Activated CD4-positive, alpha-beta memory T cell treated with anti-CD3 and anti-CD28 coated beads, Interleukin-2, amount 10 ng/mL, durations not matched to agents 7 days and 5 days (primary cell): ENCODE measurements around the gene PAFAH2. TPM values are rescaled to one million over a fixed set of nuclear protein-coding genes. Genes with fewer than 3 reads are reported as not detected.

Experiments used
- CTCF ChIA-PET: fragments of 350-600 bp; sonication (Branson Sonifier 250); formaldehyde crosslinking; loops from one replicate; lab custom pipeline; 2021; ENCODE audit warnings: antibody characterized with exemption, inconsistent platforms; lab: Charles Lee
- POLR2A ChIA-PET: fragments of 350-600 bp; sonication (Branson Sonifier 250); formaldehyde crosslinking; loops from one replicate; lab custom pipeline; 2021; ENCODE audit warnings: antibody characterized with exemption; lab: Charles Lee
- DNase-seq: peaks from one replicate; pipeline ENCODE4 v3.0.0-alpha.2; 2020
- H3K27ac Mint-ChIP-seq: one replicate; pipeline ENCODE4 v1.8.0; 2021; ENCODE audit warnings: mild to moderate bottlenecking, mixed read lengths
- H3K27me3 Mint-ChIP-seq: one replicate; pipeline ENCODE4 v1.8.0; 2021; ENCODE audit warnings: mixed read lengths
- H3K36me3 Mint-ChIP-seq: one replicate; pipeline ENCODE4 v1.8.0; 2021; ENCODE audit warnings: low read depth, mixed read lengths
- H3K4me1 Mint-ChIP-seq: one replicate; pipeline ENCODE4 v1.8.0; 2021; ENCODE audit warnings: mixed read lengths
- H3K4me3 Mint-ChIP-seq: one replicate; pipeline ENCODE4 v1.8.0; 2021; ENCODE audit warnings: mild to moderate bottlenecking, mixed read lengths
- H3K9me3 Mint-ChIP-seq: one replicate; pipeline ENCODE4 v1.8.0; 2021; ENCODE audit warnings: mixed read lengths
- total RNA-seq, 2 experiments: library from RNA; stranded (reverse); gene quantifications; one replicate each; pipeline ENCODE4 v1.2.3, GENCODE V29; 2021

PAFAH2 gene
- total RNA-seq, 2 experiments from 2014 or later, result 9.4 to 10.1 TPM

- H3K4me3 Mint-ChIP-seq, result no peak overlapping the region
- ChIA-PET CTCF (interaction anchor here (0.8 to 10.8 kb wide), 7 partner anchors 11 to 163 kb away, joined by 3 to 286 read pairs (median 3); no protein-coding TSS in a partner anchor), POLR2A (interaction anchor here (0.9 to 9.7 kb wide), 3 partner anchors 9 to 100 kb away, joined by 3 to 268 read pairs (median 3); partner anchors contain the start of gene STMN1)
- H3K4me1 Mint-ChIP-seq, result peaks cover 17% of the 10 kb centered on the region
- no peaks in the 10 kb centered on the region for H3K9me3 Mint-ChIP-seq
- peaks cover 1% of the 10 kb centered on the region for H3K27me3 Mint-ChIP-seq
- no peak for DNase-seq
- no peaks in the 10 kb centered on the region for H3K36me3 Mint-ChIP-seq
- H3K27ac Mint-ChIP-seq, result no peak overlapping the region
Observed at GRCh38 chr1:25999041-25999800, 1.4 kb upstream of the PAFAH2 start.

DNA sequence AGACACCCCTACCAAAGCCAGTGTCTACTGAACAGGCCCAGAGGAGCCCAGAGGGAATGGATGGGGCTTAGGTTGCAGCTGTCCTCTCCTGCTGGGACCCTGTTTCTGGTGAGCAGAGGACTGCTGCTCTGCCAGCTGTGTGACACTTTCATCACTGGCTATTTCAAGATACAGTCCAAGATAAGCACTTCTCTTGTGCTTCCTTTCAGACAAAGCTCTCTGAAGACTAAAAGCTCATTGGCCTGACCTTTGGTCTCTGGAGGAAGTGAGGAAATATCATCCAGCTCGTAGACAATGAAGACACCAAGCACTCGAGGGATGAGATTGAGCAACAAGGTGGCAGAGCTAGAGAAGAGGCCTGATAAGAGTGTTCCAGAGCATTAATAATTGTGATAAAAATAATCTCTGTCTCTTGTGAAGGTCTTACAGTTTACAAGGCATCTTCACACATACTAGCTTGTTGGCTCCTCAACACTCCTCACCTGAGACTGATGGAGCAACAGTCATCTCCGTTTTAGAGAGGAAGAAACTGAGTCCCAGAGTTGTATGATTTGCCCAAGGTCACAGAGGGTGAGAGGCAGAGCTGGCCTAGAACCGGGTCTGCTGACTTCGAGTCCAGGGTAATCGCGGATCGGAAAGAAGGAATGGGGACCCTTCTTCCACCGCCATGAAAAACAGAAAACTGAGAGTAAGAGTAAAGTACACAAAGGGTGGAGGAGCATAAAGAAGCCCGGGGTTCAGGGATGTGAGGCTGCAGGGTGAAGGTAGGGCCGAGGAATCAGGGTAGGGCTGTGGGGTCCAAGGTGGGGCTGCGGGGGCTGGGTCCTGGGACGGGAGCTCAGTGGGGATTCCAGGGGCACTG lies 666 bp downstream of the PAFAH2 start:
- Mint-ChIP-seq H3K4me3 (peak overlapping the region; percentile 84), H3K27me3 (no peaks in the 10 kb centered on the region), H3K4me1 (peaks cover 26% of the 10 kb centered on the region), H3K9me3 (no peaks in the 10 kb centered on the region), H3K36me3 (no peaks in the 10 kb centered on the region), H3K27ac (peak overlapping the region; percentile 91)
- CTCF ChIA-PET, result interaction anchor here (0.6 to 10.8 kb wide), 23 partner anchors 9 to 237 kb away, joined by 3 to 286 read pairs (median 5); partner anchors contain the start of genes CEP85, MTFR1L and ZNF593
- POLR2A ChIA-PET, result interaction anchor here (0.8 to 9.7 kb wide), 20 partner anchors 8 to 435 kb away, joined by 3 to 268 read pairs (median 4); partner anchors contain the start of genes DHDDS, MTFR1L, PAQR7 and STMN1
- DNase-seq, result peak; percentile 21

DNA sequence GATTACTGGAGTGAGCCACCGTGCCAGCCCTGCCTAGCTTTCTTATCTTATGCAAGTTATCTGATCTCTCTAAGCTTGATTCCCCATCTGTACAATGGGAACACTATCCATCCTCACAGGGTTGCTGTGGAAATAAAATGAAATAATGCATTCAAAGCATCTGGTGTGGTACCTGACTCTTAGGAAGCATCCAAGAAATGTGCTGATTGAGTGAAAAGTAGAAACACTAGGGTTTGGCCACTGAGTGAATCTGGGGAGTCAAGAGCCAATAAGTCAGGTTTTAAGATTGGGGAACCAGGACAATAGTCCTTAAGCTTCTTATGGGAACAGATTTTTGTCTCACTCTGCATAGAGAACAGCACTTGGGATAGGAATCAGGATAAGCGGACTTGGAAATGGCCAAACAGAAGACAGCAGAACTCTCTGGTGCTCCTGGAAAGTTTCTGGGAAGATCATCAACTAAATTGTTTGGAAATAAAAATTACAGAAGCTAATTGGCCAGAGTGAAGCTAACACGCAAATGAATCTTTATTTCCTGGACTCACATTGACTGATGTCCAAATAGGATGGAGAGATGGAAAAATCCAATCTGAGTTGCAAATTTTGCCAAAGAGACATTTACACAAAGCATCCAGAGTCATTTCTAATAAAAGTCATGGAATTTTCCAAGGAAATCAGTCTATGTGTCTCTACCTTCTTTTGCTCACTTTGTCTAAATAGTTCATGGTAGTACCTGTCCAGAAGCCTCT lies 3.3 kb downstream of the PAFAH2 start:
- no peaks in the 10 kb centered on the region for H3K27me3 Mint-ChIP-seq
- no peaks in the 10 kb centered on the region for H3K9me3 Mint-ChIP-seq
- H3K27ac Mint-ChIP-seq, result no peak overlapping the region
- ChIA-PET CTCF (interaction anchor here (1.0 to 10.8 kb wide), 2 partner anchors 89 to 100 kb away, joined by 6 to 286 read pairs; no protein-coding TSS in a partner anchor), POLR2A (interaction anchor here (1.7 to 9.7 kb wide), 2 partner anchors 23 to 96 kb away, joined by 5 to 268 read pairs; partner anchors contain the start of gene STMN1)
- H3K4me3 Mint-ChIP-seq, result no peak overlapping the region
- no peaks in the 10 kb centered on the region for H3K36me3 Mint-ChIP-seq
- peaks cover 44% of the 10 kb centered on the region for H3K4me1 Mint-ChIP-seq
- no peak for DNase-seq

- H3K4me3 Mint-ChIP-seq, result no peak overlapping the region
- H3K36me3 Mint-ChIP-seq, result peaks cover 2% of the 10 kb centered on the region
- POLR2A ChIA-PET, result interaction anchor here (0.8 to 9.7 kb wide), 2 partner anchors 12 to 94 kb away, joined by 3 to 268 read pairs; partner anchors contain the start of gene STMN1
- CTCF ChIA-PET, result interaction anchor here (1.0 to 10.8 kb wide), 2 partner anchors 88 to 99 kb away, joined by 6 to 286 read pairs; no protein-coding TSS in a partner anchor
- no peak overlapping the region for H3K27ac Mint-ChIP-seq
- H3K9me3 Mint-ChIP-seq, result no peaks in the 10 kb centered on the region
- no peaks in the 10 kb centered on the region for H3K27me3 Mint-ChIP-seq
- peaks cover 48% of the 10 kb centered on the region for H3K4me1 Mint-ChIP-seq
- DNase-seq, result no peak
Observed at GRCh38 chr1:25993197-25993951, 4.5 kb downstream of the PAFAH2 start.

GRCh38 chr1:25992689-25993171 lies 5.1 kb downstream of the PAFAH2 start:
- ChIA-PET CTCF (no interaction called here), POLR2A (interaction anchor here (3.6 to 9.7 kb wide), 2 partner anchors 87 to 94 kb away, joined by 26 to 268 read pairs; partner anchors contain the start of gene STMN1)
- H3K27me3 Mint-ChIP-seq, result no peaks in the 10 kb centered on the region
- peaks cover 48% of the 10 kb centered on the region for H3K4me1 Mint-ChIP-seq
- peaks cover 2% of the 10 kb centered on the region for H3K36me3 Mint-ChIP-seq
- H3K4me3 Mint-ChIP-seq, result no peak overlapping the region
- DNase-seq, result no peak
- H3K27ac Mint-ChIP-seq, result no peak overlapping the region
- no peaks in the 10 kb centered on the region for H3K9me3 Mint-ChIP-seq

- DNase-seq, result no peak
- ChIA-PET POLR2A (interaction anchor here (0.8 to 3.6 kb wide), 4 partner anchors 21 to 97 kb away, joined by 4 to 26 read pairs (median 15); partner anchors contain the start of gene STMN1), CTCF (interaction anchor here (0.5 to 6.3 kb wide), 2 partner anchors 97 to 431 kb away, joined by 3 to 45 read pairs; no protein-coding TSS in a partner anchor)
- no peaks in the 10 kb centered on the region for H3K9me3 Mint-ChIP-seq
- peaks cover 6% of the 10 kb centered on the region for H3K36me3 Mint-ChIP-seq
- no peak overlapping the region for H3K27ac Mint-ChIP-seq
- no peaks in the 10 kb centered on the region for H3K27me3 Mint-ChIP-seq
- H3K4me3 Mint-ChIP-seq, result no peak overlapping the region
- peaks cover 43% of the 10 kb centered on the region for H3K4me1 Mint-ChIP-seq
Observed at GRCh38 chr1:25991937-25992688, 5.8 kb downstream of the PAFAH2 start.

DNA sequence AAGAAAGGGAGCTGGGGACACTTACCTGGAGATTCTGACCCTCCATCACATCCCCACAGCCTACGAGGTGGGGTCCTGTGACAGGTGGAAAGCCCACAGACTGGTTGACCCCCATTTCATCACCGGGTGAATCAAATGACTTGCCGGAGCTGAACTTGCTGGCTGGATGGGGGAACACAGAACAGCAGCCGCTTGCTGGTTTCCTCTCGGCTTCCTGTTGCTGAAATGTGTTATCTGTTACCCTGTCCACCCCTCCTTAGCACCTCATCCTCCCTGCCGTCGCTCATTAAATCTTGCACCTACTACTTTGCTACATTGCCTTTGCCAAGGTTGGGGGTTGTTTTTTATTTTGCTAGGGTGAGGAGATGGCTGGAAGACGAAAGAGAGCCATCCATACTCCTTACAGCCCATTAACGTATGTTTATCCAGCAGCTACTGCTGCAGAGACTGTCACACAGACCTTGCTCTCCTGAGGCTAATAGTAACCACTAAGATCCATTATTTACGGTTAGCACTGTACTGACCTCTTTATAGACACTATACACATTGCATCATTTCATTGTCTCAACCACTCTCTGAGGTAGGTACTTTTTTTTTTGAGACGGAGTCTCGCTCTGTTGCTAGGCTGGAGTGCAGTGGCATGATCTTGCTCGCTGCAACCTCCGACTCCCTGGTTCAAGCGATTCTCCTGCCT lies 7.0 kb downstream of the PAFAH2 start:
- Mint-ChIP-seq H3K4me3 (peak overlapping the region; percentile 78), H3K27ac (peak overlapping the region; percentile 72), H3K9me3 (no peaks in the 10 kb centered on the region), H3K36me3 (peaks cover 10% of the 10 kb centered on the region), H3K4me1 (peaks cover 38% of the 10 kb centered on the region), H3K27me3 (no peaks in the 10 kb centered on the region)
- ChIA-PET CTCF (interaction anchor here (0.6 to 6.3 kb wide), 8 partner anchors 11 to 1055 kb away, joined by 3 to 45 read pairs (median 4); partner anchors contain the start of gene CEP85), POLR2A (interaction anchor here (0.8 to 3.6 kb wide), 14 partner anchors 9 to 171 kb away, joined by 3 to 26 read pairs (median 6); partner anchors contain the start of genes MTFR1L, PAQR7 and STMN1)
- peak; percentile 61 for DNase-seq

DNA sequence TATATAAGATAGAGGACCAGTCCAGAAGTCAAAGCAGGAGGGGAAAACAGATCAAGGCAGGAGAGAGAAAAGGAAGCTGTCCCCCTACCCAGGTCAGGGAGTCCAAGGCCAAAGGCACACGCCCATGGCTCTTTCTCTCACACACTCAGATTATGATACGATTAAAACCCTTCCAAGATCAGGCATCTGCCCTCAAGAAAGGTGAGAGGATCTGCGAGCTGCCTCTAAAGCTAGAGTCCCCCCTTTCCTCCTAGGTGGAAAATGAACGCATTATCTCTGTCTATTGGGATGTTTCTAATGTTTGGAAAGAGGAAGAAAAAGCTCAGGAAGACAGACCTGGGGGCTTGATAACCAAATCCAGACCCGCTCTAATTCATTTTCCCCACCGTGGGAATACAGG lies 7.6 kb downstream of the PAFAH2 start:
- no peak for DNase-seq
- Mint-ChIP-seq H3K27ac (peak overlapping the region; percentile 72), H3K9me3 (no peaks in the 10 kb centered on the region), H3K27me3 (no peaks in the 10 kb centered on the region), H3K4me1 (peaks cover 40% of the 10 kb centered on the region), H3K36me3 (peaks cover 16% of the 10 kb centered on the region), H3K4me3 (peak overlapping the region; percentile 78)
- ChIA-PET CTCF (interaction anchor here (0.6 to 6.3 kb wide), 10 partner anchors 7 to 1056 kb away, joined by 3 to 45 read pairs (median 4); partner anchors contain the start of genes CEP85 and PAFAH2), POLR2A (interaction anchor here (0.6 to 3.6 kb wide), 16 partner anchors 7 to 170 kb away, joined by 3 to 26 read pairs (median 6); partner anchors contain the start of genes MTFR1L, PAFAH2, PAQR7 and STMN1)

- Mint-ChIP-seq H3K27ac (peak overlapping the region; percentile 72), H3K9me3 (no peaks in the 10 kb centered on the region)
- CTCF ChIA-PET, result interaction anchor here (0.6 to 6.3 kb wide), 7 partner anchors 8 to 244 kb away, joined by 3 to 45 read pairs (median 5); partner anchors contain the start of genes CEP85 and PAFAH2
Observed at GRCh38 chr1:25989440-25990234, 8.2 kb downstream of the PAFAH2 start.

More at GRCh38 chr1:25989440-25990234, 8.2 kb downstream of the PAFAH2 start:
- Mint-ChIP-seq H3K4me1 (peaks cover 40% of the 10 kb centered on the region), H3K27me3 (no peaks in the 10 kb centered on the region), H3K36me3 (peaks cover 16% of the 10 kb centered on the region), H3K4me3 (peak overlapping the region; percentile 78)
- POLR2A ChIA-PET, result interaction anchor here (0.6 to 3.6 kb wide), 15 partner anchors 8 to 1017 kb away, joined by 3 to 26 read pairs (median 7); partner anchors contain the start of genes MTFR1L, PAFAH2, PAQR7 and STMN1
- no peak for DNase-seq
